ENCODE results near the gene SPAG7. TPM values are rescaled to one million over a fixed set of nuclear protein-coding genes. Genes with fewer than 3 reads are reported as not detected.

SPAG7 gene
- total RNA-seq, 1 experiment from 2014 or later = 43.4 TPM

GRCh38 chr17:4978726-4979125 is 11.1 kb upstream of the SPAG7 start:
- H3K4me3 ChIP-seq (ENCODE audit: low read depth in 2 of 2, low read length in 2 of 2) = no peak overlapping the region
- CTCF ChIA-PET = no interaction called here
- no peak for TF ChIP-seq CTCF (IDR thresholded peaks at IDR 0.05)
- TF ChIP-seq TCF7L2 (IDR thresholded peaks at IDR 0.05; ENCODE audit: low read depth, low read length) = no peak
- TF ChIP-seq REST (IDR thresholded peaks at IDR 0.05; ENCODE audit: insufficient read depth in 1 of 2, low read depth in 2 of 2, low read length in 1 of 2) = no peak
- no peak for TF ChIP-seq SIN3A (IDR thresholded peaks at IDR 0.05; ENCODE audit: borderline replicate concordance, insufficient read depth, low read depth, low read length)
- POLR2A ChIA-PET = interaction anchor here (0.5 kb wide), 1 partner anchor 1459 kb away, joined by 6 read pairs; no protein-coding TSS in a partner anchor
- H3K27ac ChIP-seq (ENCODE audit: low read length) = no peak overlapping the region
- in situ Hi-C loops (cut with HindIII; ENCODE audit: low pct_unique_long_range_greater_than_20kb, low sequenced_read_pairs) (no loop called here), intact Hi-C loops (cut with micrococcal nuclease; ENCODE audit: unreplicated experiment) (no loop called here)
- ATAC-seq (no peak), DNase-seq (ENCODE audit: low read depth, low spot score) (no peak)
- H3K9me3 ChIP-seq (ENCODE audit: control insufficient read depth, insufficient read depth, low read depth, low read length) = no peaks in the 10 kb centered on the region
- BruUV-seq (replicated peaks) = no TSS peak
- H3K27me3 ChIP-seq (ENCODE audit: control insufficient read depth, insufficient read depth, low read length) = no peaks in the 10 kb centered on the region
- no peaks in the 10 kb centered on the region for H3K4me1 ChIP-seq (ENCODE audit: control insufficient read depth, insufficient read depth, low read length)
- H3K36me3 ChIP-seq (ENCODE audit: control insufficient read depth, insufficient read depth, low read length) = no peaks in the 10 kb centered on the region

- no peak for ATAC-seq
- in situ Hi-C loops (cut with HindIII; ENCODE audit: low pct_unique_long_range_greater_than_20kb, low sequenced_read_pairs) (no loop called here), intact Hi-C loops (cut with micrococcal nuclease; ENCODE audit: unreplicated experiment) (no loop called here)
- H3K9me3 ChIP-seq (ENCODE audit: control insufficient read depth, insufficient read depth, low read depth, low read length) = no peaks in the 10 kb centered on the region
- peaks cover 8% of the 10 kb centered on the region for H3K4me1 ChIP-seq (ENCODE audit: control insufficient read depth, insufficient read depth, low read length)
- CTCF ChIA-PET = no interaction called here
- DNase-seq (ENCODE audit: low read depth, low spot score) = no peak
- H3K4me3 ChIP-seq (ENCODE audit: low read depth in 2 of 2, low read length in 2 of 2) = no peak overlapping the region
- no TSS peak for BruUV-seq (replicated peaks)
- POLR2A ChIA-PET = no interaction called here
- no peak overlapping the region for H3K27ac ChIP-seq (ENCODE audit: low read length)
- TF ChIP-seq REST (IDR thresholded peaks at IDR 0.05; ENCODE audit: insufficient read depth in 1 of 2, low read depth in 2 of 2, low read length in 1 of 2) (no peak), TCF7L2 (IDR thresholded peaks at IDR 0.05; ENCODE audit: low read depth, low read length) (no peak), SIN3A (IDR thresholded peaks at IDR 0.05; ENCODE audit: borderline replicate concordance, insufficient read depth, low read depth, low read length) (no peak), POLR2AphosphoS5 (IDR thresholded peaks at IDR 0.05; ENCODE audit: low read depth, low read length) (no peak), CTCF (IDR thresholded peaks at IDR 0.05) (no peak)
- H3K36me3 ChIP-seq (ENCODE audit: control insufficient read depth, insufficient read depth, low read length) = no peaks in the 10 kb centered on the region
- H3K27me3 ChIP-seq (ENCODE audit: control insufficient read depth, insufficient read depth, low read length) = no peaks in the 10 kb centered on the region
Measured at GRCh38 chr17:4974115-4974670, 6.6 kb upstream of the SPAG7 start.

Measured in Panc1 (cell line).